Putamen (tissue), 1 donor: Measurements from ENCODE around the gene PMAIP1.
A peak's percentile ranks its signal among the peaks of the same experiment; 100 is the strongest.

ENCODE experiments used
- DNase-seq: peaks from one replicate; pipeline ENCODE4 v3.0.0-alpha.2; 2016; ENCODE audit warnings: low spot score

Gene PMAIP1

GRCh38 chr18:59915606-59916005, 15.8 kb downstream of the PMAIP1 start:
- DNase-seq: no peak

DNA sequence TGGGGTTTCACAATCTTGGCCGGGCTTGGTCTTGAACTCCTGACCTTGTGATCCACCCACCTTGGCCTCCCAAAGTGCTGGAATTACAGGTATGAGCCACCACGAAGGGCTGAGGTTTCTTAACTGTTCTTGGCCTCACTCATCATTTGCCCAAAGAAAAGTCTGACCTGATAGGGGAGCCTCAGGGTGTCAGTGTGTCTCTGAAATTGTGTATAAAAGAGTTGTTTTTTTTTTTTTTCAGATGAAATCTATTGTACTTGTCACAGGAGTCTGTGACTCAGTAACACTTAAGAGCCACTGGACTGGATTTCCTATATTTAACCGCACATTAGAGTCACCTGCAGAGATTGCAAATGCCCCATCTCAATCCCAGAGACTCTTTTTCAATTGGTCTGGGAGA, 16.9 kb downstream of the PMAIP1 start:
- no peak for DNase-seq

DNA sequence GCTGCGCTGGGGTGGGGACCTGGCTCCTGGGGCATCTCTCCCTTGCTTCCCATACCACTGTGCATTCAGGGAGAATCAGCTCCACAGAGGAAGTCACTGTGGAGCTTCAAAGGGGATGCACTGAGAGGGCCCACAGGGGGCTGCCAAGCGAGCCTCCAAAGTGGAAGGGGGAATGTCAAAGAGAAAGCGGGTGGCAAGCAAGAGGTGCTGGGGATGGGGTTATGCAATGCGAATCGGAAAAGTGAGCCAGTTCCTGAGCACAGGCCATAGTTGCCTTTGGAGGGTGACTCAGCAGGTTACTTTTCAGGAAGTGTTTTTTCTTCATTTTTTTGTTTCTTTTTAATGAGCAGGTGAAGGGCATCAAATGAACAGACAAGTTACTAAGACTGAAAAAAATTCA, 17.6 kb downstream of the PMAIP1 start:
- no peak for DNase-seq

DNA sequence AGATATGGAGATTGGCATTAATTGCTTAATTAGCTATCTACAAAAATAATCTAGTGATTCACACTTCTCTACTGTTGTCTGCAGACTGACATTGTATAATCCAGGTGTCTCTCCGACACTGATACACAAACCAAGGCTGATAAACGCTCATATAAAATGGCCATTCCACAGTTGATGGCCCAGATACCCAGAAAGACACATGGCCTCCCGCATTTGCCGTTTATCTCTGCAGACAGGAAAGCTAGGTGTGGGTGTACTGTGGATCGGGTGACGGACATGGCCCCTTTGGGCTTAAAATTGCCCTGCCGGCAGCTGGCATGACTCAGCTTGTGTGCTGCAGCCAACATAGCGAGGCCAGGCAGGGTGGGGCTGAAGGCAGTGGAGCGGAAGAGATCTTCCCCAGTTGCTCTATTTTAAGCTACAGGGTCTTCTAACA, 18.5 kb downstream of the PMAIP1 start:
- DNase-seq: no peak

- no peak for DNase-seq
Observed at GRCh38 chr18:59918997-59919396, 19.2 kb downstream of the PMAIP1 start.

GRCh38 chr18:59921384-59921891, 21.6 kb downstream of the PMAIP1 start:
- DNase-seq: no peak

- no peak for DNase-seq
Observed at GRCh38 chr18:59923539-59924196, 23.9 kb downstream of the PMAIP1 start.

DNA sequence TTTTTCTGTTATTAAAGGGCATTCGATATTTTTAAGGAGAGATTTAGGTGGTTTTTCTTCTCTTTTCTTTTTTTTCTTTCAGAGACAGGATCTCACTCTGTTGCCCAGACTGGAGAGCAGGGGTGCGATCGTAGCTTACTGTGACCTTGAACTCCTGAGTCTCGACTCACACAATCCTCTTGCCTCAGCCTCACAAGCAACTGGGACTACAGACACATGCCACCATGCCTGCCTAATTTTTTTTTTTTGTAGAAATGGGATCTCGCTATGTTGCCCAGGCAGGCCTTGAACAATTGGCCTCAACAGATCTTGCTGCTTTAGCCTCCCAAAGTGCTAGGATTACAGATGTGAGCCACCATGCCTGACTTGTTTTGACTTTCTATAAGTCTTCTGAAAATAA, 26.3 kb downstream of the PMAIP1 start:
- no peak for DNase-seq

DNA sequence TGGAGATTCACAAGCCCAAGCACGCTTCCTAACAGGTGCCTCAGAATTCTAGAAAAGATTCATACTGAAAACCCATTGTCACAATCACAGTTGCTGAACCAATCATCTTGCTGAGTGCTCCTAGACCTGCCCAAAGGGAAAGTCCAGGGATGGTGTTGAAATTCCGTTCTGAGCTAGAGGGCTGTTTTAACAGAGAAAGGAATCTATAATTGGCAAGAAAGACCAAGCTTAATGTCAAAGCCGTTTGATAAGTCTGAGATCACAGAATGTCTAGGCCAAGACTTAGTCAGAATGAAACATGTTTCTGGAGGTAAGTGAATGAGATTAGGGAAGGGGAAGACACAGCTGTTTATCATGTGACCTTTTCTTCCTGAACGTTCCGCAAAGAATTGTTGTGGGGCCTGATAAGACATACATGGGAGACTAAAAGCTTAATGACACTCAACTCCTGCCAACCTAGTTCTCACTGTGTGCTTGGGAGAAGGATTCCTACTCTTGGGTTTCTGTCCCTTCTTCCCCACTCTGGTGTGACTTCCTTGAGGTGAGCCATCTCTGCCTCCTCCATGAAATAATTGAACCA, 27.5 kb downstream of the PMAIP1 start:
- peak; percentile 3 for DNase-seq

DNA sequence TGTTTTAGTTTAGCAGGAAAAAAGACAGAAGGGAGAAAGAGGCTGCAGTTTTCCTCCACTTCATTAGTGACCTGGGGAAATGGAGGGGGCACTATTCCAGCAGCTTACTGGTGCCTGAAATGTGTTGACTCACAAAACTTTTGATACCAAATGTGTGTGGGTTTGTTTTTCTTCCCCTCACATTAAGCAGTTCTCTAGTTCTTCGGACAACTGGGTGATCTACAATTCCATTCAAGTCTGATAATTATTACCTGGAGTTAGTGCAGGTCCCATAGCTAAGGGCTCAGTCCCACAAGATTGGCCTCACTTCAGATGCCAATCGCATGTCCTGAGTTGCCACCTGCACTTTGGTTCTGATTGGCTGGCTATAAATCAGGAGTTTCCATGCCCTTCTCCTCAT, 28.4 kb downstream of the PMAIP1 start:
- DNase-seq: no peak

- no peak for DNase-seq
Observed at GRCh38 chr18:59929621-59930295, 30.0 kb downstream of the PMAIP1 start.

DNA sequence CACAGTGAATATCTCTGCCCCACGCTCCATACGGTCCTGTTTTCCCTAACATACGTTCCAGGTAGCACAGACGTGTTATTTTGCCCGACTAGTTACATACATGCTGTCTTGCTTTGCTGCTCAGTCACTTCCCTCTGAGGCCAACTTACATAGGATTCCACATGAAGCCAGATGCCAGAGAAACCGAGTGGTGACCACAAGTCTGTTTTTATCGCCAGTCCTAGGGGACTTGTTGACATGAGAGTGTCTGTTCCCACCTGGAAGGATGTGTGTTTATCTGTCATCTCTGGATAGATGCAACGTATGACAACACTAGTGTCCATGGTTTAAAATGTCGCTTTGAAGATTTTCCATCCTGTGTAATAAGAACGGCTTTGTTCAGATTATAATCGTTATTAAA, 32.6 kb downstream of the PMAIP1 start:
- no peak for DNase-seq

GRCh38 chr18:59938676-59939075, 38.9 kb downstream of the PMAIP1 start:
- no peak for DNase-seq

DNA sequence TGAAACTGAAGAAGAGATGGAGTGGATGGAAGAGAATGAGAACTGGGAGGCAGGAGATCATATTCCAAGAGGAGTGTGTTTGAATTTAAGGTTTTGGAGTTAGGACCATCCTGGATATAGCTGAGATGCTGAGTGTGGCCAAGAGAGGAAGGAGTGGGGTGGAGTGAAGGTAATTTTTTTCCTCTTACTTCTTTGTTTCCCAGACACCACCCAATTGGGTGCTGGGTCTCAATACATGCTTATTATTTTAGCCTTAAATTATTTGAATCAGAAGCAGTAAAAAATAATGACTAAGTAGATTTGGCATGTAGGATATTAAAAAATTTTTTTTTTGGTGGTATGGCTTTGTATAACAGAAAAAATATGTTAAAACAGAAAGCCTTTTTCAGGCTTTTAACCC, 39.3 kb downstream of the PMAIP1 start:
- no peak for DNase-seq

DNA sequence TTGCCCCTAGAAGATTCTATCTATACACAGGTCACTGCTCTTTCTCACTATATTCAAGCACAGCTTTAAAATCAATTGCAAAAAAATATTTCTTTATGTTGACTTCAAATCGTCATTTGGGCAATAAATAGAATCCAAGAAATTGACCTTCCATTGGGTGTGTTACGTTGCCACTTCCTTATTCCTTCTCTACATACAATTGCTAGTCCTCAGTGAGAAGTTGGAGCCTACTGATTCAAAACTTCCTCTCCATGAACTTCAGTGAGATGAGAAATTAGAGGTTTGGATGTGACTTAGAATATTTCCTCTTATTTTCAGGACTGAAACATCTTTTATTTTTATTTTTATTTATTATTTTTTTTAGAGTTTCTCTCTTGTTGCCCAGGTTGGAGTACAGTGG, 40.3 kb downstream of the PMAIP1 start:
- DNase-seq: no peak

DNA sequence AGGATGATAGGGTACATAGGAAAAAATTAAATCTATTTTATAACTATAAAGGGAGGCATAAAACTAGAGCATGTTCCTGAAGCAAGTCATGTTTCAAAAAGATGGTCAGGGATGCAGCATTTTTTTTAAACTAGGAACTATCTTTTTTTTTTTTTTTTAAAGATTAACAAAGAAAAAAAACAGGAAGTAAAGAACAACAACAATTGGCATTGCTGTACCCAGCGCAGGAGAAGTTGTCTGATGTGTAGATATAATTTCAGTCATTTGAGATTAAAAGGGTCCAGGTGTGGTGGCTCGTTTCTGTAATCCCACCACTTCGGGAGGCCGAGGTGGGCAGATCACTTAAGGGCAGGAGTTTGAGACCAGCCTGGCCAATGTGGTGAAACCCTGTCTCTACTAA, 41.5 kb downstream of the PMAIP1 start:
- DNase-seq: no peak

DNA sequence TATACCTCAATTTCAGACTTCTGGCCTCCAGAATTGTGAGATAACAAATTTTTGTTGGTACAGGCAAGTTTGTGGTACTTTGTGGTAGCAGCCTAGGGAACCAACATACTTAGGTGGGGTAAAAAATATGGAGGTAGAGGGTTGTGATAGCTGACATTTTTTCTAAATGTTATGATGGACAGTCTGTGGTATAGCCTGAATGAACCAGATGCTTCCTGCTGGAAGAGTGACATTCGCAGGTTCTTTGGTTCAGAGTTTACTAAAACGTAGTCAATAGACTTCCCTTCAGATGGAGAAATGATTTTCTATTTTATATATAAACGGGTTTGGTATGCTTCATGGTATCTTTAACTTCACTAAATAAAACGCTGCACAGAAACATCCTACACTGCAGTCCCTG, 42.8 kb downstream of the PMAIP1 start:
- no peak for DNase-seq

- DNase-seq: no peak
Observed at GRCh38 chr18:59945544-59945943, 45.7 kb downstream of the PMAIP1 start.

DNA sequence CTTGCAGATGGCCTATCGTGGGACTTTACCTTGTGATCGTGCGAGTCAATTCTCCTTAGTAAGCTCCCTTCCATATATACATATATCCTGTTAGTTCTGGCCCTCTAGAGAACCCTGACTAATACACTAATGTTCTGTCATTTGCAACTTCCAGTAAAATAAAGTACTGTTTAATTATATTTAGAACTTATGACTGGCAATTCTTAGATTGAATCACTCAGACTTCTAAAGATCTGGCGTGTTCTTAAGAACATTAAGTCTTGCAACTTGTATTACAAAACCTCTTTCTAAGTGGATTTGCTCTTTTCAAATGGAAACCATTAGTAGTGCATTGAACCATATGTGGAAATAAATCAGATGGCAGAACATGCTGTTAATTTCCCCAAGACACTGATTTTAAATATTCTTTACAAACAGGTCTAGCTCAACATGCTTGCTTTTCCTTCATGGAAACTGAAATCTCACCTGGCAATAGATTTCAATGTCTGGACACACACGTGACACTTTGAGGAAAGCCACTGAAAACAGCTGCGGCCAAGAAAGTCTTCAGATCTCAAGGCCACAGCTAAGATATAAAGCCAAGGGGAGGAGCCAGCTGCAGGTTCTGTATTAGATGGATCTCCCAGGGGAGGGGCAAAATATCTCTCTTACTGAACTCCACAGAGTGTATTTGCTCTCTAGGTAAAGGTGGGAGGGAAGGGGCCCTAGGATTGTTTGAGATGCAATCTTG, 50.6 kb downstream of the PMAIP1 start:
- DNase-seq: no peak

- no peak for DNase-seq
Observed at GRCh38 chr18:59951591-59951990, 51.8 kb downstream of the PMAIP1 start.

GRCh38 chr18:59952283-59953007, 52.6 kb downstream of the PMAIP1 start:
- DNase-seq: no peak
